GM12891 (cell line): Measurements from ENCODE around the gene SEMA4A.
"Not testable (repeated sequence)": the region's sequence is repeated elsewhere in the genome, so short reads cannot be mapped to it uniquely, and the experiment has no call there.

Source experiments
- DNase-seq: peaks from one replicate; pipeline ENCODE4 v3.0.0; 2011; ENCODE audit warnings: low spot score; ENCODE audit not compliant: insufficient read length
- FAIRE-seq: peaks from 2 replicates; lab custom pipeline; 2011; peaks lifted over from hg19 to GRCh38; lab: Jason Lieb, UNC
- PAX5 ChIP-seq: IDR thresholded peaks from 2 replicates; pipeline ENCODE4 v1.6.1; 2011; ENCODE audit warnings: low read length, moderate library complexity, mild to moderate bottlenecking; ENCODE audit not compliant: insufficient read depth, severe bottlenecking
- POLR2A ChIP-seq: IDR thresholded peaks from 2 replicates; pipeline ENCODE4 v1.6.1; 2011; ENCODE audit warnings: low read depth, low read length, control low read depth
- POLR2AphosphoS5 ChIP-seq: IDR thresholded peaks from 2 replicates; pipeline ENCODE4 v1.6.1; 2011; ENCODE audit warnings: low read depth, low read length, control low read depth
- POU2F2 ChIP-seq: IDR thresholded peaks from 2 replicates; pipeline ENCODE4 v1.6.1; 2011; ENCODE audit warnings: low read depth, mild to moderate bottlenecking, control low read depth, low read length, moderate library complexity
- SPI1 ChIP-seq: IDR thresholded peaks from 2 replicates; pipeline ENCODE4 v1.6.1; 2011; ENCODE audit warnings: low read depth, low read length, control low read depth
- TAF1 ChIP-seq: IDR thresholded peaks from 2 replicates; pipeline ENCODE4 v1.6.1; 2011; ENCODE audit warnings: low read depth, low read length, control low read depth

SEMA4A gene

DNA sequence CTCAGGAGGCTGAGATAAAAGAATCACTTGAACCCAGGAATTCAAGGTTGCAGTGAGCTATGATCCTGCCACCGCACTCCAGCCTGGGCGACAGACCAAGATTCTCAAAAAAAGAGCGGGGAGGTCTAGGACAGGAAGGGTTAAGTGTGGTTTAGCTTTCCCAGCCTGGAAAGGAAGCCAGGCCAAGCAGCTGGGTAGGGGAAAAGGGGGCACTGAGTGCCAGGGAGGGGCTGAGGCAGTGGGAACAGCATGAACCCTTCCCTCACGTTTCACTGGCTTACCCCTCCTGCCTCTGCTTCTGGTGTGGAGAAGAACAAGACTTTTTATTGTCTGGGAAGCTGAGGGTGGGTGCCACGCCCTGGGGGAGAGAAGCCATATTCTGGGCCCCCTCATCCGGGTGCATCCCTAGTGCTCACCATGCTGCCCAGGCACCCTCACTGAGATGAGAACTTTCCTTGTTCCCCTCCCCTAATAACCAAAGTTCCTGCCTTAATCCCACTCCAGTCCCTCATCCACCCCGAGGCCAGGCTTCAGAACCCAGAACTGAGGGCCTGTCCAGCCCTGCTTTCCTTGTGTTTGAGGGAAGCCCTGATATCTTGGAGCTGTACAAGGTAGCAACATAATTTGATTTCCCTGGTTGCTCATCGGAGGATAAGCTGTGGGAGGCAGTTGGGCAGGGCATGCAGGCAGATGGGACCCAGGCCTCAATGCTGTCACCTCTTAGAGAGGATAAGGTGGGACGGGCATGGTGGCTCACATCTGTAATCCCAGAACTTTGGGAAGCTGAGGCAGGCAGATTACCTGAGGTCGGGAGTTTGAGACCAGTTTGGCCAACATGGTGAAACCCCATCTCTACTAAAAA lies 40.9 kb upstream of the SEMA4A start:
- no peak for TF ChIP-seq POLR2A
- TF ChIP-seq TAF1, result no peak
- TF ChIP-seq PAX5, result no peak
- no peak for TF ChIP-seq SPI1
- no peak for TF ChIP-seq POU2F2
- TF ChIP-seq POLR2AphosphoS5, result no peak
- DNase-seq (no peak), FAIRE-seq (no peak)

DNA sequence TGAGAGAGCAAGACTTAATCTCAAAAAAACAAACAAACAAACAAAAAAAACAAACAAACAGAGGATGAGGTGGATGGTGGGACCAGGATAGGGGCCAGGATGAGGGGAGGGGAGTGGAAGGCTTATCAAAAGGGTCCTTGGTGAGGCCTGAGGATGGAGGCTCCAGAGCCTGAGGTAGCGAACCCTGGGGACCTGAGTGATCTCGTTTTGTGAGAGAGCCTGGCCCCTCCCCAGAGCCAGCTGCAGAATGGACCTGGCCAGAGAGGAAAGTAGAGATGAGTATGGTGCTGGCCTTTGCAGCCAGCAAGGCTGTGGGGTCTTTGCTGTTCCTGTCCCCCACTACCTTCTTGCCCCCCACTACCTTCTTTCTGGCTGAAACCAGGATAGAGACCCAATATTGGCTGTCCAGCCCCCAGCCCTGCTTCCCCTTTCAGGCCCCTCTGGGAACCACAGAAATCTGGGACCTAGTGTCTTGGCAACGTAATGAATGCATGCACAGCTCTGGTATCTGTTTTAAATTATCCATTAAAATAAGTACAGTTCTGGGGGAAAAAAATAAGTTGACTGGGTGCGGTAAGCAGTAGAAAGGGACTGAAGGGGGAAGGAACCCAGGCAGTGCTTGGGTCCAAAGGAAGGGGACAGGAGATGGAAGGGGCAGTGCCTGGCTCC lies 40.0 kb upstream of the SEMA4A start:
- no peak for TF ChIP-seq SPI1
- no peak for TF ChIP-seq POU2F2
- no peak for TF ChIP-seq PAX5
- TF ChIP-seq POLR2A, result no peak
- no peak for TF ChIP-seq TAF1
- no peak for TF ChIP-seq POLR2AphosphoS5
- FAIRE-seq, result no peak
- no peak for DNase-seq

DNA sequence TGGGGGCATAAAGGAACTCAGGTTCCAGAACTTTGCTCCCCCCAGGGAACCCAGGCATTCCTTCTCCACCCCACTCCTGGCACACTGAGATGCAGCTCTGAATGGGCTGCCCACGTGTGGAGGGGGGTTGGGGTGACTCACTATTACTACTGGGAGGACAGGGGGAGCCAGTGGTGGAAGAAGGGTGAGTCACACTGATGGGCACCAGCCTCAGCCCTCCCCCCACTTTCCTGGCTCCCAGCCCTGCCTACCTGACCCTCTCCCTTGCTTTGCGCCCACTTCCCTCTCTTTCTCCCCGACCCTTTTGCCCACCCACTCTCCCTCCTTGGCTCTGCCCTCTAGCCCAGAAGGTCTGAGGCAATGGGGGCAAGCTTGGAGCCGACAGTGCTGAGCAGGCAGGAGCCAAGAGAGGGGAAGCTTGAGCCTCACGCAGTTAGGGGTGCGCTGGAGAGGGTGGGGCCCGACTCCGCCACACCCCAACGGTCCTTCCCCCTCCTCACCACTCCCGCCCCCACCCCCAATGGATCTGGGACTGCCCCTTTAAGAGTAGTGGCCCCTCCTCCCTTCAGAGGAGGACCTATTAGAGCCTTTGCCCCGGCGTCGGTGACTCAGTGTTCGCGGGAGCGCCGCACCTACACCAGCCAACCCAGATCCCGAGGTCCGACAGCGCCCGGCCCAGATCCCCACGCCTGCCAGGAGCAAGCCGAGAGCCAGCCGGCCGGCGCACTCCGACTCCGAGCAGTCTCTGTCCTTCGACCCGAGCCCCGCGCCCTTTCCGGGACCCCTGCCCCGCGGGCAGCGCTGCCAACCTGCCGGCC lies 39.1 kb upstream of the SEMA4A start, which contains the start of gene LMNA:
Gene LMNA, plus strand, starts transcription at position 611 of the 818 bp plus-strand sequence. CDS start 208 bp downstream, outside the sequence.
- DNase-seq, result peak; percentile 64
- TF ChIP-seq POLR2AphosphoS5 (peak; percentile 67; the same call in 1 of the 2 replicates), POLR2A (peak; percentile 78), TAF1 (0 out of 2 replicates have a peak, but pooled peaks have one; percentile 70), PAX5 (no peak)
- peak; percentile 41 for FAIRE-seq

DNA sequence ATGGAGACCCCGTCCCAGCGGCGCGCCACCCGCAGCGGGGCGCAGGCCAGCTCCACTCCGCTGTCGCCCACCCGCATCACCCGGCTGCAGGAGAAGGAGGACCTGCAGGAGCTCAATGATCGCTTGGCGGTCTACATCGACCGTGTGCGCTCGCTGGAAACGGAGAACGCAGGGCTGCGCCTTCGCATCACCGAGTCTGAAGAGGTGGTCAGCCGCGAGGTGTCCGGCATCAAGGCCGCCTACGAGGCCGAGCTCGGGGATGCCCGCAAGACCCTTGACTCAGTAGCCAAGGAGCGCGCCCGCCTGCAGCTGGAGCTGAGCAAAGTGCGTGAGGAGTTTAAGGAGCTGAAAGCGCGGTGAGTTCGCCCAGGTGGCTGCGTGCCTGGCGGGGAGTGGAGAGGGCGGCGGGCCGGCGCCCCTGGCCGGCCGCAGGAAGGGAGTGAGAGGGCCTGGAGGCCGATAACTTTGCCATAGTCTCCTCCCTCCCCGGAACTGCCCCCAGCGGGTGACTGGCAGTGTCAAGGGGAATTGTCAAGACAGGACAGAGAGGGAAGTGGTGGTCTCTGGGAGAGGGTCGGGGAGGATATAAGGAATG lies 38.4 kb upstream of the SEMA4A start:
- TF ChIP-seq SPI1 (no peak), POU2F2 (no peak), TAF1 (no peak), POLR2AphosphoS5 (no peak), POLR2A (no peak)
- peak; percentile 26 for FAIRE-seq

DNA sequence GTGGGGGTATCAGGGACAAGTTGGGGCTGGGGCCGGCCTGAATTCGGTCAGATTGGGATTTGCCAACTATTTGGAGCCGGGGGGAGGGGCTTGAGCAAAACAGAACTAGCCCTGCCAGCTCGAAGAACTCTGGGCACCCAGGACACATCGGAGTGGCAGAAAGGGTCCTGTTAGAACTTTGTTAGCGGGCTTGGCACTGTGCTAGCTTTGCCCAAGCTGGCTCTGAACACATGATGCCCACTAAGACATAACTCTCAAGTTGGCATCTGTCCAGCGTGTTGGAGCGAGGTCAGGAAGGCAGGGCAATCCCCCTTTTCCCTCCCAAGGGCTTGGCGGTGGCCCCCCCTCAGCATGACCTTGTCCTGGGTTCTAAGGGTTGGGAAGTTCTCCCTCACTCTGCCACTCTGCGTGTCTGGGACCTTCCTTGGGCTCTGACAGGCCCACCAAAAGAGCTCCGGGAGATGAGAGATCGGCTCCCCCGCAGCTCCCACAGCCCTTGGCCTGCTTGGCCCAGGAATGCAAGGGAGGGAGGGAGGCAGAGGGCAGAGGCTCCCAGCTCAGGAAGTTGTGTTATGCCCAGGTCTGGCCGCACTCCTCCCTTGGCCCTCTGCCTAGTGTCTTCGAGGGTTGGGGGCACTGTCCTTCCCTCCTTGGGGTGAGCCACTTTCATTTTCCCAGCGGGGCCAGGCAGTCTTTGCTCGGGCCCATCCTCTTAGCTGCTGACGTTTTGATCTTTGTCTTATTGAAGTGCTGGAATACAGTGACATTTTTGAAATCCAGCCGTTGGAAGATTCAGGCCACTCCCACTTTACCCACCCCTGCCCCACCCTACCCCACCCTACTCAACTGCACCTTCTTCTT lies 37.6 kb upstream of the SEMA4A start:
- TF ChIP-seq PAX5 (no peak), POLR2AphosphoS5 (no peak), POU2F2 (no peak), TAF1 (no peak), SPI1 (no peak), POLR2A (no peak)
- DNase-seq (no peak), FAIRE-seq (no peak)

More for the DNA sequence above, 38.4 kb upstream of the SEMA4A start:
- no peak for DNase-seq

DNA sequence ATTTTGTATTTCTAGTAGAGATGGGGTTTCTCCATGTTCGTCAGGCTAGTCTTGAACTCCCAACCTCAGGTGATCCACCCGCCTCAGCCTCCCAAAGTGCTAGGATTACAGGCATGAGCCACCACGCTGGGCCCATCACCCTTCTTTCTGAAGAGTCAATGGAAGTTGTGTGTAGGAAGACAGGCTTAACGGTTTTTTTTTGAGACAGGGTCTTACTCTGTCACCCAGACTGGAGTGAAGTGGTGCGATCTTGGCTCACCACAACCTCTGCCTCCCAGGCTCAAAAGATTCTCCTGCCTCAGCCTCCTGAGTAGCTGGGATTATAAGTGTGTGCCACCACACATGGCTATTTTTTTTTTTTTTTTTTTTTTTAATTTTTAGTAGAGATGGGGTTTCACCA lies 36.7 kb upstream of the SEMA4A start:
- not testable (repeated sequence) for FAIRE-seq, DNase-seq

DNA sequence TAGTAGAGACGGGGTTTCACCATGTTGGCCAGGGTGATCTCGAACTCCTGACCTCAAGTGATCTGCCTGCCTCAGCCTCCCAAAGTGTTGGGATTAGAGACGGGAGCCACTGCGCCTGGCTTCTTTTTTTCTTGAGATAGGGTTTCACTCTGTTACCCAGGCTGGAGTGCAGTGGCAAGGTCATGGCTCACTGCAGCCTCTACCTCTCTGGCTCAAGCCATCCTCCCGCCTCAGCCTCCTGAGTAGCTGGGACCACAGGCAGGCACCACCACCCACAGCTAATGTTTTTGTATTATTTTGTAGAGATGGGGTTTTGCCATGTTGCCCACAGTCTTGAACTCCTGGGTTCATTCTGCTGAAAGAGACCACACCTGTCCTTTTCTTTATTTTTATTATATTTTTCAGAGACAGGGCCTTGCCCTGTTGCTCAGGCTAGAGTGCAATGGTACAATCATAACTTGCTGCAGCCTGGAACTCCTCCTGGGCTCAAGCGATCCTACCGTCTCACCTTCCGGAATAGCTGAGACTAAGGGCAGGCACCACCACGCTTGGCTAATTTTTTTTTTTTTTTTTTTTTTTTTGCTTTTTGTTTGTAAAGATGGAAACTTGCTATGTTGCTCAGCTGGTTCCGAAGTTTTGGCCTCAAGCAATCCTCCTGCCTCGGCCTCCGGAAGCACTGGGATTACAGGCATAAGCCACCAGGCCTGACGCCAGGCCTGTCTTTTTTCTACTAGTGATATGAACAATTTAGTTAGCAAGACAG lies 35.8 kb upstream of the SEMA4A start:
- FAIRE-seq (no peak), DNase-seq (no peak)
- TF ChIP-seq POLR2A (no peak), SPI1 (no peak), POLR2AphosphoS5 (no peak), PAX5 (no peak), POU2F2 (no peak), TAF1 (no peak)

DNA sequence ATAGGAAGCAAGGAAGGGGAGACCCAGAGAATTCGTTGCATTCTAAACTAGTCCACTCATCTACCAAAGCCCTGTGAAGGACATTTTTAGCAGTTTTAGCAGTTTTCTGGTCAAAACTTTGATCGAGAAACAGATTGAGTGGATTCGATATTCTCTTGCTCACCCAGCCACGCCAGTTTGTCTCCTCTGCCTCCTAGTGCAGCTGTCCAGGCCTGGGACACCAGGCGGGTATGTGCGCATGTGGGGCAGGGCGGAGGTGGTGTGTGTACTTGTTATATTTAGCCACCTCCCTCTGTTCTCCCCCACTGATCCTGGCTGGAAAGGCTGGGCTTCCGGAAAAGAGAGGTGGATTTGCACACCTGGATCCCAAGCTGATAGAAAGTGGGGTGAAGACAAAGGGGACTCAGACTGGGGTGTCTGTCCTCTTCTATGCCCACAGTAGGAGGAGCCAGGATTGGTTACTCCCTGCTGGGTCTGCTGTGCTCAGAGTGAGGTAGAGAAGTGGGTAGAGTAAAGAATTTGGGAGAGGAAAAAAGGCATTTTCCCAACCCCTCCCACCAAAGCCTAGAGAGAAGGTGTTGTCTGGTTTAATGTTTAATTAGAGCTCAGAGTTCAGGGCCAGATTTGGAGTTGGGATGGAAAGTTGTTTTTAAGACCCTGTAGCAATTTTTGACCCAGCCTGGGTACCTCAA lies 35.1 kb upstream of the SEMA4A start:
- TF ChIP-seq POLR2A (no peak), POLR2AphosphoS5 (no peak), POU2F2 (no peak), SPI1 (no peak), PAX5 (no peak), TAF1 (no peak)
- no peak for DNase-seq
- no peak for FAIRE-seq
